ENCODE data around the gene NMT1.

Gene NMT1

DNA sequence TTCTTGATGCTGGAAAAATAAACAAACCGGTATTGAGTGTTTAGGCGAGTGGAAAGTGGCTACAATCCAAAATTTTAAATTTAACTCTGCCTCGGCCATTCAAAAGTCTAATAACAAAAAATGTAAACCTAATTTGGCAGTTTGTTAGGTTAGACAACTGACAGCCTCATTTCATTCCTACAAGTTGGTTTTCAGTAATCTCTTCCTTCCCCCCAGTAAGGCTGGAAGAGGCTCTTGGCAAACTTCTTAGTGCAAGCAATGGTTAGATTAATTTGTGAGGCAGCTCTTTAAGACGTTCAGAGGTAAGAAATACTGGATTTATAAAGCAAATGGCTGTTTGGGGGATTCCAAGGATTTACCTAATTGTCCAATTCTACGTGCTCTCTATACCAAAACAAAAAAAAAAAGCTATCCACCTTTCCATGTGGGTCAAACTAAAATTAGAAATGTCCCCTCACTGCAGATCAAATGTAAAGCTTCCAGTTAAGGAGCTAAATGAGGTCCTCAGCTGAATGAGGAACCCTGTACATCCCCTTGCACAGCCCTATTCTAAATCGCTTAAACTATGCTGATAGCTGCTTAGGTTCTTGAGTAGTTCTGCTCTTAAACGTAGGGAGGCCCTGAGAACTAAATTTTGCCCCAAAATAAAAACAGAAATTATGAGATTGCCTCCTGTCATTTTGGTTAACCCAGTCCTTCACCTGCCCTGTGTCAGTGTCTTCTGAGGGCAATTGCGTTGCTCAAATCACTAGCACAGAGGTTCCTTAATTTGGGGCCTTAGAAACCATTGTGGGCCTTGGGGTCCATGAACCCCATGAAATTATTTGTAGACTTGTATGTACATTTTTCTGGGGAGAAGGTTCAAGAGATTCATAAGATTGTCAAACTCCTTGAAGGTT is 90.0 kb downstream of the NMT1 start:
- DNase-seq (ENCODE audit: low read depth, low spot score) = no peak

DNA sequence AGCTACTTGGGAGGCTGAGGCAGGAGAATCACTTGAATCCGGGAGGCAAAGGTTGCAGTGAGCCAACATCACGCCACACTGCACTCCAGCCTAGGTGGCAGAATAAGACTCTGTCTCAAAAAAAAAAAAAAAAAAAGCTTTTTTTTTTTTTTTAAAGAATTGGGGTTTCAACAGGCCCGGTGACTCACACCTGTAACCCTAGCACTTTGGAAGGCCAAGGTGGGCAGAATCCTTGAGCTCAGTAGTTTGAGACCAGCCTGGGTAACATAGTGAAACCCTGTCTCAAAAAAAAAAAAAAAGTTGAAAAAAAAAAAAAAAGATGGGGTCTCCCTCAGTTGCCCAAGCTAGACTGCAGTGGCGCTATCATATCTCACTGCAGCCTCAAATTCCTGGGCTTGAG is 93.9 kb downstream of the NMT1 start:
- no peak for DNase-seq (ENCODE audit: low read depth, low spot score)

DNA sequence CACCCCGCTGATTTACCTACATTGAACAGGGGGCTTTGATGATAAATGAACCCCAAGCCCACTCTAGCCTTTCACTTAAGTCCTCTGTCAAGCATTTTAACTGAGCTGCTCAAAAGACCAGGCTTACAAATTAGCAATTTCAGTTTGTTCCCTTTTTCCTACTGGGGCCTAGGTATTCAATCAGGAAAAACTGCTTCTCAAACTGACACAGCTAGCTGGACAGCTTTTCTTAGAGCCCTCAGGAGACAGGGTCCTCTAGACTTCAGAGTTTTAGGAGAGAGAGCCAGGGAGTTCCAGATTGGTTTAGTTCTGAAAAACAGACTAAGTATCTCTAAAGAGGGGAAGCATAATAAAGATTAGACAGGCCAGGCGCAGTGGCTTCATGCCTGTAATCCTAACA is 94.4 kb downstream of the NMT1 start:
- DNase-seq (ENCODE audit: low read depth, low spot score) = no peak

GRCh38 chr17:45156242-45156641 is 95.1 kb downstream of the NMT1 start:
- DNase-seq (ENCODE audit: low read depth, low spot score) = no peak

All from iPS DF 19.7 (cell line).